Activated CD8-positive, alpha-beta memory T cell treated with anti-CD3 and anti-CD28 coated beads, Interleukin-2, amount 50 U/mL, for 24 hours (primary cell): ENCODE measurements around the gene TLE1.

ENCODE experiments used
- DNase-seq: peaks from one replicate; pipeline ENCODE4 v3.0.0-alpha.2; 2020; ENCODE audit errors: extremely low read depth

The TLE1 gene

DNA sequence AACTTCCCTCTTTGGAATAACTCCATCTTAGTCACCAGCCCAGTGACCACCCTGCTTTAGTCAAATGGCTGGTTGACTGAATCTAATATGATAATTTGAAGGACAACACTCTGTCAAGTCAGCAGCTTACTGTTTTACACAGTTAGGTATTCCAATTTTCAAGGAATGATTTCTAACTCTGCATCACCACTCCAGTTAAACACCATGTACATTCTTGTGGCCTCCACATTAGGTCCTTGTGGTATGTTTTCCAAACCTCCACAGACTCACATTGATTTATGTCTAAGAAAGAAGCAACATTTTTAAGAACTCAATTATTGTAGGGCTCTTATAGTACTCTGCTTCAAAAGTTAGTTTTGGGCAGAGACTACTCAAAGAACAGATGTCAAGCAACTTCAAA is 110.7 kb downstream of the TLE1 start:
- no peak for DNase-seq

DNA sequence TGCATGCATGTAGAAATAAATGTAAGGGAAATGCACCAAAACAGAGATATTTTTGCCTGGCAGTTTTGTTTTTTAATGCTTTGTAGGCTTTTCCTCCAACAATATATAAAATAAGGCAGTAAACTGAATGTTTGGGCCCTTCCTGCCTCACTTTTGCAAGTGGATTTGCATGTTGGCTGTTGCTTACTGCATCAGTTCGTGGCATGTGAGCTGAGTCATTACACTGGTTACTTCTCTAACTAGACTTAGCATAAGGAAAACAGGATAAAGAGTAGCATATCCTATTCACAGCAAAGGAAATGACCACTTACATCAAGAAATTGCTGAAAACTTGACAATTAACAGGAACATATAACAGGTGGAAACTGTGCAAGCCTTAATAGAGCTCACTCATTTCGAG is 113.4 kb downstream of the TLE1 start:
- DNase-seq: no peak

DNA sequence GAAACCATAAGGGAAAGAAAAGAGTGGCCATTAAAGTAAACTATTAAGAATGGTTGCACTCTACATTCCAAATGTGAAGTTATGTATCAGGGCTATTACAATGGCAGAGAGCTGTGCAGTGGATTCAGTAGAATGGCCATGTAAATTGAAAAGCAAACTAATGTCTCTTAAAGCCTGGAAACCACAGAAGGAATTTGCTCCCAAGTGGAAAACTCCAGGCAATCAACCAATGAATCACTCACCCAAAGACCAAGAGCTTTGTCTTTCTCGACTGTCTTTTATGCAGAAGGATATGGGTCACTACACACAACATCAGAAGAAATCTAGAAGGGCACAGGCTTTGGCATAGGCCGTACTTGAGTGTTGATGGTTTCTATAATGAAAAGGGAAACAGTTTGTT is 114.9 kb downstream of the TLE1 start:
- DNase-seq: no peak

DNA sequence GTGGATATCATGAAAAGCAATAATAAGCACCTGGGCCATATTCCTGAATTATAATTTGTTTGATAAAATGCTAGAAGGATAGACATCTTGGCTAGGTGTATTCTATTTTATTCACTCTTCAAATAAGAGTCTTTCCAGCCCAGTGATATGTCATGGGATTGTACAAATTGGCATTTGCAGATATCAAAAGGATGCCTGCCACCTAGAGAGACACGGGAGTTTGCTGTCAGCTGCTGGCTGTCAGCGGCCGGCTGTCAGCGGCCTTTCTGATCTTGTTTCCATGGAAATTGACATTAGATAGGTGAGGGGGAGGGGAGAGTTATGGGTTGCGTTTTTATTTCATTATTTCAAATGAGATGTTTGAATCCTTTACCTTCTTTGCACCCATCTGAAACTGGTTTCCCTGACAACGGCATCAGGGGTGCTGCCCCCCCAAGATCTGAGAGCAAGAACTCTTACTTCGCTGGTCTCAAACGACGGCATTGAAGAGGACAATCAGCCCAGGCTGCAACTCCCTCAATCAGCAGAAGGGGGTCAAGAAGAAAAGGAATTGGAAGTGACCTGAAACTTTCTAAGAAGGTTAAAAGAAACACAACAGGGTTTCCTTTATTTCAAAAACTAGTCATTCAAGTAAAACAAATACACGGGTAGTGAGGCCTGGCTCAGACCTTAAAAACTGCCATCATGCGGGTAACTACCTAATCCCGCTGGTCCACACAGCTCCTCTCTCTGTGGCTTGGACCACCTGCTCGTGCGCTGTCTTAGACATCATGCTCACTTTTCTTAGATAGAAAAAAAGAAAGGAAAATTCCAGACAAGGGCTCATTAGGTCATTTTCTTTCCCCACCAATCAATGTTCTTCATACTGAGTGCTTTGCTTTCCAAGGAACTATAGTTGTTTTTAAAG is 115.7 kb downstream of the TLE1 start:
- no peak for DNase-seq

DNA sequence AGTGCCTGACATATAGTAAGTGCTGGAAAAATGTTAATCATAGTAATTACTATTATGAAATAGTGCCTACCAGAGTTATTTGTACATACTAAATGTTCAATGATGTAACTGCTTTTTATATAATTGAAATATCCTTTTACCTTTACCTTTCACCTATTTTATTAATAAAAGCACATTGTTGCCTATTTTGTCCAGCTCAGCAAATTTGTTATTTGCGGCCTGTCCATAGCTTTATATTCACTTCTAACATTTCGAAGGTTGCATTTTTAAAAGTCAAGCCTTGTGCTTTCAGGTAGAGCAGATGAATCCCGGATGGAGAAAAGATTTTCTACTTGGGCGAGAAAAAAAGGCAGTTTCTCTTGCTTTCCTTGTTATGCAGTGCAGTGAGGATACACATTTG is 119.3 kb downstream of the TLE1 start:
- no peak for DNase-seq

DNA sequence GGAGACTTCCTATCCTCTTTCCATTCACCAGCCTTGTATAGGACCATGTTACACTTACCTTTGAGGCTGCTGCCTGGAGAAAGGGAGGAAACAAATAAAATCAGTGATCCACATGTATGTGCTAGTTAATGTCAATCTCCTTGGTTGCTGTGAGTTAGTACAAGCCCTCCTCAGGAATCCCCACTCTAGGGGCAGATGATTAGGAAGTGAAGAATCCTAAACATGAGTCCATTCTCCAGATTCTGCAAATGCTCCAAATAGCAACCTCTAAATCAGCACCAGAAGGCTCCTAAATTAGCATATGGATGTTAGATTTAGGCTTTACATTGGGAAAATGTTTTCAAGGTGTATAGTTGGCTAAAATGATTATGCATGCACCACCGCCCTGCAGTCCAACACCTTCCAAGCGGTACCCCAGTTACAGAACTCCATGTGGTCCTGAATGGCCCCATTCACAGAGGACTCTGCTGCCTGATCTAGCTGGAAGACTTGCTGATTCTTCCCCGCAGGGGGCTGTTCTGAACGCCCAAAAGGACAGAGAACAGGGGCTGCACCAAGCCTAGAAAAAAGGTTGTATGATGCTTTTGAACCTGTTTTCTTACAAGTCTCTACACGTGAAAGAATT is 123.2 kb downstream of the TLE1 start:
- no peak for DNase-seq

DNA sequence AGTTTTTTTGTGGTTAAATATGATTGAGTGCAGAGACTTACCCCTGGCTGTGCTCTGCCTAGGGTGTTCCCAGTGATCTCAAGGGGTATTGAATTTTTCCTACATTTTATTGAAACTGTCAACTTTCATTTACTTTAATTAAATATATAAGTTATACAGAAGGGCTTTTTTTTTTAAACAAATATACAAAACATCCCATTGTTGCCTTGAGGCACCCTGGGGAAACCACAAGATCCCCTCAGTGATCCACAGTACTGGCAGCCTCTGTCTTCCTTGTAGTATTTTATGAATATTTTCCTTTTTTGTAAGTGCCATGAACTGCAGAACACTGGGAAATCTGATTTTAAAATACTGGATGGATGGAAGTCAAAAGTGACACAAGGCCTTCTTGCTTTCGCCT is 123.7 kb downstream of the TLE1 start:
- no peak for DNase-seq

DNA sequence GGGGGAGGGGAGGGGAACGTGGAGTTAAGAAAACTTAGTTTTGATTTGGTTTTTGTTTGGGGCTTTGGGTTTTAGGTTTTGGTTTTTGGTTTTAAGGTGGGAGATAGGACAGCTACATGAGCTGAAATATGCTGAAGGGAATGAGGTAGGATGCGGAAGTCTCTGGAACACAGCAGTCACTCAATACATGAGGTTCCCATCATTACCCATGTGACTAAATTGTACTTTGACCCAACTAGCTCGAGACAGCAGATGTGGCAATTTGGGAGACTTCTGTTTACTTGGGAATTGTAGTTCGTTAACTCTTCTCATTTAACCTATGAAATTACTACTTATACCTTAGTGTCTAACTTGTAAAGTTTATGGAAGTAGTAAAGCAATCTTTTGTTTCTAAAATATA is 124.2 kb downstream of the TLE1 start:
- DNase-seq: no peak

DNA sequence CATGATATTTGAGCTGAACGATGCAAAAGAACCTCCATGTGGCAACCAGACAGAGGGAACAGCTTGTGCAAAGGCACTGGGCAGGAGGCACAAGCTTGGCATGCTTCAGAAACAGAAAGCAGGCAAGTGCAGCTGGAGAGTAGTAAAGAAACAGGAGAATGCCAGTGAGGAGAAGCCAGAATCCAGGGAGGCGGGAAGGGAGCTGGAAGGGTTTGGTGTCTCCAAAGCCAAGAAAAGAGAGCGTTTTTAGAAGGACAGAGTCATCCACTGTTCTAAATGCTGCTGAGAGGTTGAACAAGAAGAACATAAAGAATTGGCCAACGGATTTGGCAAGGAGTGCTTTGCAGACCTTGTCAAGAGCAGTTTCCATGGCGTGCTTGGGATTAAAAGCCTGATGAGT is 124.7 kb downstream of the TLE1 start:
- DNase-seq: no peak

DNA sequence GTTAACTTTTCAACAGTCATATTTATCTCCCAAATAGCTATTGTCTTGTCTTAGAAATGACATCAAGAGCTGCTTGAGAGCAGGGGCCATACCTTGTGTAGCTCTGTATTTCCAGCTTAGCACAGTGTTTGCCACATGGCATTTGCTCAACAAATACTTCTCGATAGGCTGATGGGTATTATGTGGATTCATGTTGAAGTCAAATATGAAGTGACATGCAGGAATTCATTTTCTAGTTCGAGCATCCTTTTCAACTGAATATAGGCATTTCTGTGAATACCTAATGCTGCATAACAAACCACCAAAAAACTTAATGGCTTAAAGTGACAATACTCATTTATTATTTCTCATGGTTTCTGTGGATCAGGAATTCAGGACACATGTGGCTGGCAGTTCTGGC is 125.6 kb downstream of the TLE1 start:
- DNase-seq: no peak

DNA sequence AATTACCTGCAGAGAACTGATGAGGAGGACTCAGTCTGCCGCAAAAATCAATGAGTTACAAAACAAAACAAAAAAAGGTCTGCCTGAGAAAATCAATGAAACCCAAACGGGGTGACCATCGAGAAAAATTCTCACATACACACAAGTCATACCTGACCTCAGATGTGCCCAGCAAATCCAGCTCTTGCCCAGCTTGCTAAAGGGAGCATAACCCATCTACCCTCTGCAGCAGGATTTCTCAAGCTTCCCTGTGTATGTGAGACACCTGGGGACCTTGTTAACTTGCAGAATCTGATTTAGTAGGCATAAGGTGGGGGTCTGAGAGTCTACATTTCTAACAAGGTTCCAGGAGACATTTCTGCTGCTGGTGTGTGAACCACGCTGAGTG is 126.3 kb downstream of the TLE1 start:
- no peak for DNase-seq

DNA sequence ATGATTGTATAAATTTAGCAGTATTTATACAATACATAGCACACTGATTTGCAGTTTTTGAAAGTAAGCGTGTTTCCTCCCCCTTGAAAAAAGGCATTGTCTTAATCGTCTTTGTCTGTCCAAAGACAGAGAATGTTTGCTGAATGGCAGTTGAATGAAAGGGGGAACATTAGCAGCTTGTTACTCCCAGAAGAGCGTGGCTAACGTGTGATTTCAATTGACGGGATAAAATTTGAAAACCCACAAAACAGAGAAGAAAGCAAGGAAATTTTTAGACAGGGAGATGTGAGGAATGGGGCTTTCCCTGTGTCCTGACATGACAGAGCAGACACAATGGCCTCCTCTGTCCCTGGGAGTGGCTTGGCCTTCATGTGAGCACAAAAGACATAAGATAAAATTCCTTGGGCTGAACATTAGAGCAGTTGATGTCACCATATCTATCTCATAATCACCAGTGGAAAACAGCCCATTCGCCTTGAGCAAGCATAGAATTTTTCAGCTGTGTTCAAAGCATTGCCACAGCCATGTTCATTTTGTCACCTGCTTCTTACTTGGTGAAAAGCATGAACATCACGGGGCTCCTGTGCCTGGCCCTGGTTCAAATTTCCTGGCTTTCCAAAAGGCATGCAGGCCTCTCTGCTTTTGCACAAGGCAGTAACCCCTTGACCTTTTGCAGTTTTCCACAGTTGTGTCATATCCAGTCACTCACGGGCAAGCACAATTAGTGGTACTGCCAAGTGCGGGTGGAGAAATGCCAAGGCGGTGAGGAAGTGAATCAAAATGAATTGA is 126.9 kb downstream of the TLE1 start:
- DNase-seq: no peak

DNA sequence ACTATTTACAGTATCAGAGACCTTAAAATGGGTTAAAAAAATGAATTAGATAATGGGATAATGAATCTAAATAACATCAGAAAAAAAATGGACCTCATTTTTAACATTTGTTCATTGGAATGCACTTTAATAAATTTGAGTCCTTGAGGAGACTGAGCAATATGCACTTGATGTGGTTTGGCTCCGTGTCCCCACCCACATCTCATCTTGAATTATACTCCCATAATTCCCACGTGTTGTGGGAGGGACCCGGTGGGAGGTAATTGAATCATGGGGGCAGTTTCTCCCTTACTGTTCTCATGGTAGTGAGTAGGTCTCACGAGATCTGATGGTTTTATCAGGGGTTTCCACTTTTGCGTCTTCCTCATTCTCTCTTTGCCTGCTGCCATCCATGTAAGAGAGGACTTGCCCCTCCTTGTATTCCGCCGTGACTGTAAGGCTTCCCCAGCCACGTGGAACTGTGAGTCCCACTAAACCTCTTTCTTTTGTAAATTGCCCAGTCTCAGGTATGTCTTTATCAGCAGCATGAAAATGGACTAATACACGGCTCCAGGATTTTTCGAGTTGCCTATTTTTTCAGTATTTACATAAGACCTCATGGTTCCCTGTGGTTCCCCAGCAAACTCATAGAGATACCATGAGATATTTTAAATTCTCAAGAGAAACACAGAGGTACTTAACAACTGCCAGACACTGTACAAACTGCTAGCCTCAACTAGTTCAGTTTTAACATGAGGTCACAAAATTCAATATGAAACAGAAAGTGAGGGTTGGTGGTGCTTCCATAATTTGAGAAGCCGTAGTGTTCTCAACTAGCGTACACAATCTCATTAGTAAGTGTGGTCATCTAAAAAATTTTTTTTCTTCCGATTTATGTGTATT is 128.3 kb downstream of the TLE1 start:
- DNase-seq: no peak

DNA sequence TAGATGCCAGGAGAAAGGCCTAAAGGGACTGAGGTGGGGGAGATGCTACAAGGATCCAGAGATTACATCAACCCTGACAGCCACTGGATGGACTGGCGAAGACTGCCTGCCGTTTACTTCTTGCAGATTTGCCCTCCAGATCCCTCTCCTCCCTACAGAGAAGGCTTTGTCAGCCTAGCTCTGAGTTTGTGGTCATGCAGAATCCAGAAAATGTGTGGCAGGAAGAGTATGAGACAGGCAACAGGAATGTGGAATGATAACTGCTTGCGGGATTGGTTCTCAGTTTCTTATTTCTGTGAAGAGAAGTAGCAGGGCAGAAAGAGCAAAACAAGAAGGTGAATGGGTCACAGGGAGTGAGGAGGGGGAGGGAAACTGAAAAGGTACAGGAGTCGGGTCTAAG is 129.6 kb downstream of the TLE1 start:
- no peak for DNase-seq

DNA sequence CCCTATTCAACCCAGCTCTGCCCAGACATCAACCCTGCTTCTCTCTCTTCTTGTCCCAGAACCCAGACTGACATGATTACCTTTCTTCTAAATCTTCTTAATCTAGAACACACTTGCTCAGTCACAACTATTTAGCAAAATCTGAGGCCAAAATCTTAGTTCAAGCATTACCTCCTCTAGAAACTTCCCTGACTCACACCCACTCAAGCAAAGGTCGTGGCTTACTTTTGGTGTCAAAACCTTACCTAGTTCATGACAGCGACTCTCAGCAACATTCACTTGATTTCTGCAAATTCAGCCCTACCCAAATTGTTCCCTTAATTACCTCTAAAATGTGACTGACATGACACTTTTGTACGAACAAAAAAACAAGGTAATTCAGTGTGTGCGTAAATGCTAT is 130.2 kb downstream of the TLE1 start:
- no peak for DNase-seq

DNA sequence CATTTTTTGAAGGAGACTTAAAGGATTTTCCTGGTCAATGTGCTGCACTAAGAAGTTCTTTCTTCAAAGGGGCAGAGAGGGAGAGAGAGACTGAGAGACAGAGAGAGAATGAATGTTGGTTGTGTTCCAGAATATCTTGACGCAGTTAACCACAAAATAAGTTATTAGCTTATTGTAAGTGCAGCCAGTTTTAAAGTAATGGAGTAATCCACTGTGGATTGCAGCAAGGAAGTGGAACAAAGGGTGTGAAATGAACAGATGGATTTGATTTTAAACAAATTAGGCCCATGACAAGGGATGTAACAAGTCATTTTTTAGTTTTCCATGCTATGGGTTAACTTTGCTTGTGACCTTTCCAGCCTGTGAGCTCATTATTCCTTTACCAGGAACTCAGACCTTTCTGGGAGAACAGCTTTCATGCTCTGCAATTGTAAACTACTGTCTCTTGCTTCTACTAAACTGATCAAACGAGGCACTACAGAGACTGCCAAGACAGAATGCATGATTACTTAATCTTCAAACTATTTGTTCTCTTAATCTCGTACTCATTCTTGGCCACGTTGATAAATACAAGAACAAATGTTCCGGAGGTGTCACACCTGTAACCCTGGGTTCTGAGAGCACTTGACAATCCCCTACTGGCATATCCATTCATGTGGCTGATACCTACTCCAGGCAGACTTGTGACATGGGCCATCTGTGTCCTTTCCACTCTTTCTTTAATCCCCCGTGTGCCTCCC is 131.1 kb downstream of the TLE1 start:
- no peak for DNase-seq

DNA sequence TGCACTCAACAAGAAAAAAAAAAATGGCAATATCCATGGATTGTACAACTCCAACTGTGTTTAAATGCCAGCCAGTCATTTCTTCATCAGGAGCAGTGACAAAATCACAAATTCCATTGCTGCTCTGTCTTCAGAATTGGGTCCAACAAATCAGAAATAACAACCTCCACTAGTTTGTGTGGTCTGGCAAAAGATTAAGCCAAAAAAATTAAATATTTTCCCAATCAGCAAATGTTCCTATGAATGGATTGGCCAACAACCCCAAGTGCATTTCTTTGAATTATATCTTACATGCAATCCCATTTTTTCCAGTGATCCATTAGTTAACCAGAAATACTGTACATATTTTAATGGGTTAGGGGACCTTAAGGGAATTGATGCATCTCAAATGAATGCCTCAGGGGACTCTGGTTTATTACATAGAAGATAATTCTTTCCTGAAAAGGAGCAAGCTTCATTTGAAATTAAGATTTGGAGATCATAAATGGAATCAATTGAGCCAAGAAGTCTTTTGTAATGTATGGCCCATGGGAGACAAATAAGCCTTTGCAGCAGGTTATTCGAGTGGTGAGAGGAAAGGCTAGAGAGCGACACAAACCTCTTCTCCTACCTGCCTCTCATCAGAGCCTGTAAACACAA is 131.8 kb downstream of the TLE1 start:
- no peak for DNase-seq

DNA sequence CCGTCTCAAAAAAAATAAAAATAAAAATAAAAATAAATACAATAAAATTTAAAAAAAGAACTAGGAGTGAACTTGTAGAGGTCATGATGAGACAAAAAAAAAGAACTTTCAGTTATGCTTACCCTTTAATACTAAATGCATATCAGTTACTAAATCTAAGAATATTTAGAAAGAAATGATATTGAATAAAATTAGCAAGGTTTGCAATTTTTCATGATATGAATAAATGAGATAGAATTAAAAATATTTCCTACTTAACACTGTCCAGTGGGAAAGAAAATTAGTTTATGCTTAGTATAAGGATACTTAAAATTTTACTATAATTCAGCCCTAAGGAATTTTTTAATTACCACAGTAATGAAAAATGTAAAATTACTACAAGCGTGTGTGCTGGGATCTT is 132.4 kb downstream of the TLE1 start:
- DNase-seq: no peak

DNA sequence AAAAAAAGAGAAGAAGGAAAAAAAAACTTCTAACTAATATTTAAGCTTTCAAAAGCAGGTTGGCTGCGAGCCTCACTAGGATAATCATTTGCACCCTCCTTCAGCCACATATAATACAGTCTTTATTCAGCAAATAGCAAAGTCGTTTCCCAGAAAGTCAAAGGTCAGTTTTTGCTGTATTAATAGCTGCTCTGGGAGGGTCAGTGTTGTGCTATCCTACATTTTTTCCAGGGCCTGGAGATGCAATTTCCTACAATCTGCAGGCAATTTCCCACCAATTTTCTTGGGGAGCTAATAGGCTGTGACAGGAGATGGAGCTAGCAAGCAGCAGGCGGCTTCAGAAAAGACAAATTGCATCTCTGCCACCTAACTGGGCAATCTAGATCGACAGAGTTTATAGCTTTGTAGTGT is 136.8 kb downstream of the TLE1 start:
- no peak for DNase-seq

DNA sequence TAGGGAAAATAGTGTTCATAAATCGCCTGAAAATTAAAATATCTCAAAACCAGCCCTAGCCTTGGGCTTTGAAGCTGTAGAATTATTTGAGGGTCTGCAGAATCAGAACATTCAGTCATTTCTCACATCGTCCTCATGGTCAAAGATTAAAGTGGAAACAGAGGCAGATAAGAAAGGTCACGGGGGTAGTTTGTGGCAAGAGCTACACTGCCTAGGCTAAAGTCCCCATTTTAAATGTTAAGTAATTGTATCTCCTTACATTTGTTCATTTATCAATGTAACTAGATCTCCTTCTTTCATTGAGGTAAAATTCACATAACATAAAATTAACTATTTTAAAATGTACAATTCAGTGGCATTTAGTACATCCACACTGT is 139.2 kb downstream of the TLE1 start:
- no peak for DNase-seq
